Medulla oblongata (tissue), 1 donor: ENCODE results near the gene GNAI1.
"Not testable (repeated sequence)": the region's sequence is repeated elsewhere in the genome, so short reads cannot be mapped to it uniquely, and the experiment has no call there.

Experiments used
- DNase-seq: peaks from one replicate; pipeline ENCODE4 v3.0.0-alpha.2; 2015; ENCODE audit errors: extremely low spot score

The GNAI1 gene

GRCh38 chr7:80132594-80132993 is 2.0 kb upstream of the GNAI1 start:
- no peak for DNase-seq

DNA sequence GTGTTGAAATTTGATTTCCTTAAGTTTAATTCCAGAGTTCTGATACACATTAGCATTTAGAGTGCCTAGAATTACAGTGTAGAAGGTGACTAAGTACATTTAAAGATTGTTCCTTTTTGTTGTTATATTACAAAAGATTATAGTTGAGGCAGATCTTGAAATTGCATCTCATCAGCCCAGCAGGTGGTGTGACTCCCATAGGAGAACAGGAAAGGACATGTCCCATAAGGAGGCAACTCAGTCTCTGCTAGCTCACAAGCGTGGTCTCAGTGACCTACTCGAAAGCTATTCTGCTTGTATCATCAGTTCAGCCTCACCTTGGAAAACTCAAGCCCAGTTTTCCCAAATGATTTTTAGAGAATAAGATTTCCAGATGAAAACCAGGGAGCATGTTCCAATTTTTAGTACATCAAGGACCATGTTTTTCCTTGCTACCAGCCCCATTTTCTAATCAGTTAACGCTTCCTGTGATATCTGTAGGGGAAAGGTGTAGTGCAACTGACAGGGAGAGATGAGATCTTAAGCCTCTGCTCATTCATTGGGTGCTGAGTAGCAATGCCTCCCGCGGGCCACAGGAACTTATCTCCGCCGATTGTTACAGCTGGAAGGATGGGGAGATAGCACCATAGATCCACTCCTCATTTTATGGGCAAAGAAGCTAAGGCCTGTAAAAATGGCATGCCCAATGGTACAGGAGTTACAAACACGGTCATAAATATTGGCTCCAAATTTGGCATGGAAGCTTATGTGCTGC is 1.1 kb upstream of the GNAI1 start:
- no peak for DNase-seq

DNA sequence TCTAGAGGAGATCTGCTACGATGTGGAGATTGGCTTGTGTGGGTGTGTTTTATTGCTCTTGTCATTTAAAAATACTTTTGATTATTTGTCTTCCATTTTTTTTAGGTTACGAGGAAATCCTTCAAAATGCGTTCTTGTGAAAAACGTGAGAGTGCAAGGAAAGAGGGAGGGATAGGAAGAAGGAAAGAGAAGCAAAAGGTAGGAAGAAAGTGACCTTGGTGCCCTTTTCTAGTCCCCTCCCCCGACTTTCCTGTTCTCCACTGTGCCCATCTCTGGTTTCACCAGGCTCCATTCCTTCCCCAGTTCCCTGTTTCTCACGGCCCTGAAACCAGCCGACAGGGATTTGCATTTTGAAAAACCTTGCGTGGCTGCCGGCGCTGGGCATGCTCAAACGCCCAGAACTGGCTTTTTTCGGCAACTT is 506 bp upstream of the GNAI1 start:
- DNase-seq = no peak

DNA sequence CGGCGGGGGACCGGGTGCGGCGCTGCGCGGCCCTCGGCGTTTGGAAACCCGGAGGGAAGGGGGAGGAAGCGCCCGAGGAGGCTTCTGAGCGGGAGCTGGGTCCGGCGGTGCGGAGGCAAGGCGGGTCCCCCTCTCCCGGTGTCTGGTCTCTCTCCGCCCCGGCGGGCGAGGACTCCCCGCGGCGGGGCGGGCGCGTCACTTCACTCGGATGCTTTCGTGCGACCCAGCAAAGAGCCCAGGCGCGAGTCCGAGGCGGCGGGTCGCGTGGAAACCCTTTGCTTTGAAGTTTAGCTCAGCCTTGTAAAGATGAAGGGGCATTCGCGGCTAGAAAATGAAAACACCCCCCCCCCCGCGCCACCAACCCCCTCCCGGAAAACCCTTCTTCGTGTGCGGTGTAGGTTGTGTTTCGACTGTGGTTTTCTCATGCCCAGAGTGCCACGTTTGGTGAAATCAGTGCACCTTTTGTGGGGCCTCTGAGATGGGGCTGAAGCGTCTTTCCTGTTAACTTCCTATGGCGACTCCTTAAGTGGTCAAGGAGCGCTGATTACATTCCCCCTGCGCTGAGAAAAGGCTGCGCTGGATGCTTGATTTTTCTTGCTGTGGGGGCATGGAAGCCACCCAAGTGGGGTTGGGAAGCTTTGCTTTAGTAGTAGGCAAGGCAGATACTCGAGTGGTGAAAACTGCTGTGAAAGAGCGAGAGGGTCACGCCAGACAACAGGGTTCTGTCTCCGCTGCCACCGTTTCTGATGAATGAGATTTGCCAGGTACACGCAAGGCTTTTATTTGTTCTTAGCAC is 876 bp downstream of the GNAI1 start:
- peak; percentile 48 for DNase-seq

GRCh38 chr7:80136261-80137055 is 1.8 kb downstream of the GNAI1 start:
- no peak for DNase-seq

DNA sequence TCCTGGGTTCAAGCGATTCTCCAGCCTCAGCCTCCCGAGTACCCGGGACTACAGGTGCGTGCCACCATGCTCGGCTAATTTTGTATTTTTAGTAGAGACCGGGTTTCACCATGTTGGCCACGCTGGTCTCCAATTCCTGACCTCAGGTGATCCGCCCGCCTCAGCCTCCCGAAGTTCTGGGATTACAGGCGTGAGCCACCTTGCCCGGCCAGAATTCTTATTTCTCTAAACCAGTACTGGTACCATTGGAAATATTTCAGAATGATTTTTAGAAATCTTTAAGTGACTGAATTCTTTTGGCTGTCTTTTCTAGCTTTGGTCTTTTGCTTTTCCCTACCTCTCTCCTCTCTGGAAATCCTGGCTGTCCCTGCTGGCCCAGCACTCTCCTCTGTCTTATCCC is 2.8 kb downstream of the GNAI1 start:
- DNase-seq = no peak

GRCh38 chr7:80139236-80139635 is 4.6 kb downstream of the GNAI1 start:
- DNase-seq = no peak

- DNase-seq = no peak
Measured at GRCh38 chr7:80140388-80140787, 5.8 kb downstream of the GNAI1 start.

GRCh38 chr7:80141376-80141775 is 6.7 kb downstream of the GNAI1 start:
- DNase-seq = no peak

- no peak for DNase-seq
Measured at GRCh38 chr7:80142853-80143580, 8.4 kb downstream of the GNAI1 start.

DNA sequence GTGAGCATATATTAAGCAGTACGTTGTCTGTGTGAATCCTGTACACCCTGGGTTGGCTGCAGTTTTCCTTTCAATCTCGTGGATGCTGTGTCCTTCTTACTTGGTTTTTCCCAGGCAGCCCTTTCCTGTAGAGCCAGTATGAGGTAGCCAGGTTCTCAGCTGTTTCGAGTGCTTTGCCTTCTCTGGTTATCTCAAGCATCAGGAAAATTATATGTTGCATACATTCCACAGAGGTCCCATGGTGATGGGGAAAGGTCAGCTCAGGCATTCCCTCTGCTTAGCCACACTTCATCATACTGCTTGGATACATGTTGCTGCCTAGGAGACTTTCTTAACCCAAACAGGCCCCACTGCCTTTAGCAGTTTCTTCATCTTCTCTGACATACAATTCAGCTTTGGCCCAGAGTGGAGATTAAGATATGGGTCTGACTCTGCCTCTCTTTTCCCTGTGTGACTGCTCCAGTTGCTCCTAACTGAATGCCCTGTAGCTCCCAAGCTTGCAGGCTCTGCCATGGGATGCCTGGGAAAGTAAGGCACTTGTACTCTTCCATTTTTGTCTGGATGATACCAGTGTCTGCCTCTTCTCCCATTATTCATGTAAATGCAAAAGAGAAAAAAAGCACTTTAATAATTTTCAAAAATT is 11.3 kb downstream of the GNAI1 start:
- no peak for DNase-seq

GRCh38 chr7:80146545-80147182 is 12.0 kb downstream of the GNAI1 start:
- DNase-seq = no peak

- DNase-seq = no peak
Measured at GRCh38 chr7:80147543-80148391, 13.1 kb downstream of the GNAI1 start.

- DNase-seq = no peak
Measured at GRCh38 chr7:80150611-80151273, 16.1 kb downstream of the GNAI1 start.

- no peak for DNase-seq
Measured at GRCh38 chr7:80151274-80151665, 16.6 kb downstream of the GNAI1 start.

DNA sequence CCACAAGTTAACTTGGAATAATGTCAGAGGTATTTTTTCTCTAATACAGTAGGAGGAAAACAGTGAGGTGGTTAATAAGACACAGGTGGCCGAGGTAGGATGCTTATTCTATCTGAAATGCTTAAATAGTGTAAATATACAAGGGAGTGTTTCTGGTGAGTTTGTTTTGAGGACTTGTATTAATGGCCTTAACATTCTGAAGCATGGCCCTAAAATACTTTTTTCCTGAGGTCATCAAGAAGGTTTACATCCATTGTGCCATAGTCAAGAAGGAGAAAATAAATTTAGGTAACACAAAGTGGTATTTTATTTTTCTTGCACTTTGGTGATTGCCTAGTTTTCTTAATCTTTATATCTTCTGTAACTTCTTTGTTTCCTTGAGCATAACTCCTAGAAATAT is 18.8 kb downstream of the GNAI1 start:
- no peak for DNase-seq

DNA sequence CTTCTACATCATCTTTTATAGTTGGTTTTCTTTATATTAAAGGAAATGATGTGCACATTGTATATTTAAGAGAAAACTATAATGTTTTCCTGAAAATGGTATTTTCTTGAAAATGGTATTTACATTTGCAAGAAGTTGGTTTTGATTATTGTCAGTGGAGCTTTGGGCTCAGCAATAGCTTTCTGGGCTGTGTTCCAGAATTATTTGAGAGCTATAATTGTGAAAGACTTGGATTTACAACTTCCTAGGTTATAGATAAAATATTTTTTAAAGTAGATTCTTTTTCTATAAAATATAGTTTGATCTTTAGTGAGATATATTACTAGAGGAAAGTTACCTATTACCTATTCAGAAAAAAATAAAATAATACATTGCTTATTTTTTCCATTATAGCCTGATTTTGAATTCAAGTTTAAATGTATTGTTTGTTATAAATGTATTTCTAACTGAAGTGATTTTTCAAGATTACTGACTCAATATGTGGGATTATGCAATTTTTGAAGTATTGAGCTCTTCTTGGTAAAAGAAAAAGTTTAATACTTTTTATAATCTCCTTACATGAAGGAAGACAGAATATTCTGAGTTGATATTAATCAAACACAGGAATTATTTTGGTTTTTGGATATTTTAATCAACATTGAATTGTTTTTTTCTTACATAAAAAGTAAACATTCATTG is 20.2 kb downstream of the GNAI1 start:
- DNase-seq = no peak

GRCh38 chr7:80155374-80155773 is 20.7 kb downstream of the GNAI1 start:
- no peak for DNase-seq

DNA sequence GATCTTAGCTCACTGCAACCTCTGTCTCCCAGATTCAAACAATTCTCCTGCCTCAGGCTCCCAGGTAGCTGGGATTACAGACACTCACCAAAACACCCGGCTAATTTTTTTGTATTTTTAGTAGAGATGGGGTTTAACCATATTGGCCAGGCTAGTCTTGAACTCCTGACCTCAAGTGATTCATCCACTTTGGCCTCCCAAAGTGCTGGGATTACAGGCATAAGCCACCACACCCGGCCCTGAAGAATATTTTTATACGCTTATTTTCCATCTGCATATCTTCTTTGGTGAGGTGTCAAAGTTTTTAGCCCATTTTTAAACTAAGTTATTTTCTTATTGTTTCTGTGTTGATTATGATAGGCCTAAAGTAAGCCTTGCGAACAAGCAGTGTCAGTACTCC is 23.1 kb downstream of the GNAI1 start:
- DNase-seq = not testable (repeated sequence)
